ENCODE measurements around the gene WASL.

GRCh38 chr7:123748171-123748733 is 551 bp downstream of the WASL start:
- no peak for TF ChIP-seq CTCF (conservative IDR thresholded peaks at IDR 0.05; ENCODE audit: low read depth, low read length)
- no peak for TF ChIP-seq EZH2 (IDR thresholded peaks at IDR 0.05; ENCODE audit: borderline replicate concordance, low read depth, low read length, poor library complexity, severe bottlenecking)

Data from A673 (cell line).